ENCODE data around the gene B4GALNT4. TPM values are rescaled to one million over a fixed set of nuclear protein-coding genes. Genes with fewer than 3 reads are reported as not detected.

B4GALNT4 gene
- total and polyA plus RNA-seq, 2 of the 13 experiments (the other 11 are each of a cell fraction or from before 2014, with no cell fraction given) = 30.5 to 50.1 TPM

GRCh38 chr11:394034-394857 is 24.9 kb downstream of the B4GALNT4 start, which contains the start of gene PKP3 (continued):
- TF ChIP-seq XRCC5 (optimal IDR thresholded peaks at IDR 0.05; ENCODE audit: low read length) (peak; percentile 3), ARID4A (CRISPR knock-in tag; IDR thresholded peaks at IDR 0.05; ENCODE audit: borderline replicate concordance) (peak; percentile 36; the same call in 1 of the 2 replicates), STAG1 (CRISPR knock-in tag; IDR thresholded peaks at IDR 0.05) (no peak), STAT5B (CRISPR knock-in tag; IDR thresholded peaks at IDR 0.05) (no peak), IRF2 (CRISPR knock-in tag; IDR thresholded peaks at IDR 0.05) (0 out of 2 replicates have a peak, but pooled peaks have one; percentile 5), FOXJ3 (CRISPR knock-in tag; IDR thresholded peaks at IDR 0.05; ENCODE audit: borderline replicate concordance) (no peak), NR2C2 (CRISPR knock-in tag; IDR thresholded peaks at IDR 0.05; ENCODE audit: borderline replicate concordance) (peak; percentile 84), CEBPG (CRISPR knock-in tag; IDR thresholded peaks at IDR 0.05) (no peak), CCAR2 (optimal IDR thresholded peaks at IDR 0.05; ENCODE audit: low read depth, low read length) (no peak), HES4 (CRISPR knock-in tag; IDR thresholded peaks at IDR 0.05; ENCODE audit: borderline replicate concordance) (peak; percentile 76; the same call in 1 of the 2 replicates), CBX2 (IDR thresholded peaks at IDR 0.05; ENCODE audit: low read depth, low read length) (no peak), CBX2 (CRISPR knock-in tag; IDR thresholded peaks at IDR 0.05; ENCODE audit: low read depth) (0 out of 2 replicates have a peak, but pooled peaks have one; percentile 49), ZNF142 (CRISPR knock-in tag; IDR thresholded peaks at IDR 0.05) (no peak), POGK (CRISPR knock-in tag; conservative IDR thresholded peaks at IDR 0.05) (peak; percentile 85), TBP (CRISPR knock-in tag; IDR thresholded peaks at IDR 0.05) (no peak), KDM2A (CRISPR knock-in tag; IDR thresholded peaks at IDR 0.05; ENCODE audit: borderline replicate concordance, low read depth) (0 out of 2 replicates have a peak, but pooled peaks have one; percentile 9), NFKB2 (CRISPR knock-in tag; IDR thresholded peaks at IDR 0.05; ENCODE audit: borderline replicate concordance) (0 out of 2 replicates have a peak, but pooled peaks have one; percentile 36)
